Choroid plexus epithelial cell (primary cell): ENCODE results near the gene KIF16B.

Experiments
- DNase-seq: peaks from one replicate; pipeline ENCODE4 v3.0.0-alpha.2; 2010; ENCODE audit warnings: low read depth
- H3K4me3 ChIP-seq: 2 replicates; pipeline ENCODE4 v1.5.1; 2011; ENCODE audit warnings: low read depth, mild to moderate bottlenecking, control low read depth, low read length, moderate library complexity
- TF ChIP-seq, protein P1 (sequence below): conservative IDR thresholded peaks from 2 replicates; pipeline ENCODE4 v1.5.1; 2011; ENCODE audit warnings: low read depth, mild to moderate bottlenecking, control low read depth, inconsistent platforms, low read length, moderate library complexity

Gene KIF16B, protein sequence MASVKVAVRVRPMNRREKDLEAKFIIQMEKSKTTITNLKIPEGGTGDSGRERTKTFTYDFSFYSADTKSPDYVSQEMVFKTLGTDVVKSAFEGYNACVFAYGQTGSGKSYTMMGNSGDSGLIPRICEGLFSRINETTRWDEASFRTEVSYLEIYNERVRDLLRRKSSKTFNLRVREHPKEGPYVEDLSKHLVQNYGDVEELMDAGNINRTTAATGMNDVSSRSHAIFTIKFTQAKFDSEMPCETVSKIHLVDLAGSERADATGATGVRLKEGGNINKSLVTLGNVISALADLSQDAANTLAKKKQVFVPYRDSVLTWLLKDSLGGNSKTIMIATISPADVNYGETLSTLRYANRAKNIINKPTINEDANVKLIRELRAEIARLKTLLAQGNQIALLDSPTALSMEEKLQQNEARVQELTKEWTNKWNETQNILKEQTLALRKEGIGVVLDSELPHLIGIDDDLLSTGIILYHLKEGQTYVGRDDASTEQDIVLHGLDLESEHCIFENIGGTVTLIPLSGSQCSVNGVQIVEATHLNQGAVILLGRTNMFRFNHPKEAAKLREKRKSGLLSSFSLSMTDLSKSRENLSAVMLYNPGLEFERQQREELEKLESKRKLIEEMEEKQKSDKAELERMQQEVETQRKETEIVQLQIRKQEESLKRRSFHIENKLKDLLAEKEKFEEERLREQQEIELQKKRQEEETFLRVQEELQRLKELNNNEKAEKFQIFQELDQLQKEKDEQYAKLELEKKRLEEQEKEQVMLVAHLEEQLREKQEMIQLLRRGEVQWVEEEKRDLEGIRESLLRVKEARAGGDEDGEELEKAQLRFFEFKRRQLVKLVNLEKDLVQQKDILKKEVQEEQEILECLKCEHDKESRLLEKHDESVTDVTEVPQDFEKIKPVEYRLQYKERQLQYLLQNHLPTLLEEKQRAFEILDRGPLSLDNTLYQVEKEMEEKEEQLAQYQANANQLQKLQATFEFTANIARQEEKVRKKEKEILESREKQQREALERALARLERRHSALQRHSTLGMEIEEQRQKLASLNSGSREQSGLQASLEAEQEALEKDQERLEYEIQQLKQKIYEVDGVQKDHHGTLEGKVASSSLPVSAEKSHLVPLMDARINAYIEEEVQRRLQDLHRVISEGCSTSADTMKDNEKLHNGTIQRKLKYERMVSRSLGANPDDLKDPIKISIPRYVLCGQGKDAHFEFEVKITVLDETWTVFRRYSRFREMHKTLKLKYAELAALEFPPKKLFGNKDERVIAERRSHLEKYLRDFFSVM (N-terminal part only)

GRCh38 chr20:16573001-16573965 lies at the start of gene KIF16B:
KIF16B (minus strand) TSS chr20:16573448; CDS start chr20:16573275, 173 bp downstream.
- DNase-seq: peak; percentile 89
- H3K4me3 ChIP-seq: peak within 1 kb of the TSS; percentile 80
- TF ChIP-seq, protein P1, sequence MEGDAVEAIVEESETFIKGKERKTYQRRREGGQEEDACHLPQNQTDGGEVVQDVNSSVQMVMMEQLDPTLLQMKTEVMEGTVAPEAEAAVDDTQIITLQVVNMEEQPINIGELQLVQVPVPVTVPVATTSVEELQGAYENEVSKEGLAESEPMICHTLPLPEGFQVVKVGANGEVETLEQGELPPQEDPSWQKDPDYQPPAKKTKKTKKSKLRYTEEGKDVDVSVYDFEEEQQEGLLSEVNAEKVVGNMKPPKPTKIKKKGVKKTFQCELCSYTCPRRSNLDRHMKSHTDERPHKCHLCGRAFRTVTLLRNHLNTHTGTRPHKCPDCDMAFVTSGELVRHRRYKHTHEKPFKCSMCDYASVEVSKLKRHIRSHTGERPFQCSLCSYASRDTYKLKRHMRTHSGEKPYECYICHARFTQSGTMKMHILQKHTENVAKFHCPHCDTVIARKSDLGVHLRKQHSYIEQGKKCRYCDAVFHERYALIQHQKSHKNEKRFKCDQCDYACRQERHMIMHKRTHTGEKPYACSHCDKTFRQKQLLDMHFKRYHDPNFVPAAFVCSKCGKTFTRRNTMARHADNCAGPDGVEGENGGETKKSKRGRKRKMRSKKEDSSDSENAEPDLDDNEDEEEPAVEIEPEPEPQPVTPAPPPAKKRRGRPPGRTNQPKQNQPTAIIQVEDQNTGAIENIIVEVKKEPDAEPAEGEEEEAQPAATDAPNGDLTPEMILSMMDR: peak; percentile 11

DNA sequence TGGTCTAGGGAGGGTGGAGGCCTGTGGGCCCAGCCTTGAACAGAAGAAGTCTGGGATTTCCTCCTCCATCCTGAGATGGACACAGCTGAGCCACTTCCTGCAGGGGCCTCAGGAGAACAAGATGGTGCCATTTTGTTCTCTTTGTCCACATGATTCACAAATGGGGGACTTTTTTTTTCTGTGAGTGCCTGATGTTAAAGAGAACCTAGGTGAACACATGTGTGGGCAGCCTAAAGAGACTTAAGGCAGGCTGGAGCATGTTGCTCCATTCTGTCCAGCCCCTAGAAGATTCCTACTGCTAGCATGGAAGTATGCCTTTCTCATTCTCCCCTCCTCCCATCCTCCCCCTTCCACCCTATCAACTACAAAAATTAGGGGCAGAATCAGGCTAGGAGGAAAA lies 49.3 kb upstream of the KIF16B start:
- TF ChIP-seq, protein P1: no peak
- H3K4me3 ChIP-seq: no peak overlapping the region
- no peak for DNase-seq

DNA sequence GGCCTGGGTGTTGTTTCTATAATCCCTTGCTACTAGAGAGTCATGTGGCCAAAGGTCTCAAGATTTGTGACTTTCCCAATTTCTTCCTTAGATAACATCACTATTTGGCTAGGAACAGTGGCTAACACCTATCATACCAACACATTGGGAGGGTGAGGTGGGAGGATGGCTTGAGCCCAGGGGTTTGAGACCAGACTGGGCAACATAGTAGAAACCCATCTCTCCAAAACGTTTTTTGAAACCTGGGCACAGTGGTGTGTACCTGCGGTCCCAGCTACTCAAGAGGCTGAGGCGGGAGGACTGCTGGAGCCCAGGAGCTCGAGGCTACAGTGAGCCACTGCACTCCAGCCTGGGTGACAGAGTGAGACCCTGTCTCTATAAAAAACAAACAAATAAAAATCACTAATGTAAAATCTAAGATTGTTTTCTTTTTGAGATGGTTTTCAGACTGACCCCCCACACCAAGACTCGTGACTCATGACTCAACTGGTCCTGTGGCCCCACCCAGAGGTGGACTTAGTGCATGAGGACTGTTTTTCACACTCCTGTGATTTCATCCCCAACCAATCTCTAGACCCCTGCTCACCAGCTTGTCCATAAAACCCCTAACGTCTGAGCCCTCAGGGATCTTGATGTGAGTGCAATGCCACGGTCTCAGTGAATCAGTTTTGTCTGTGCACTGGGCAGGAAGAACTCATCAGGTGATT lies 48.3 kb upstream of the KIF16B start:
- H3K4me3 ChIP-seq: no peak overlapping the region
- TF ChIP-seq, protein P1: no peak
- DNase-seq: no peak

DNA sequence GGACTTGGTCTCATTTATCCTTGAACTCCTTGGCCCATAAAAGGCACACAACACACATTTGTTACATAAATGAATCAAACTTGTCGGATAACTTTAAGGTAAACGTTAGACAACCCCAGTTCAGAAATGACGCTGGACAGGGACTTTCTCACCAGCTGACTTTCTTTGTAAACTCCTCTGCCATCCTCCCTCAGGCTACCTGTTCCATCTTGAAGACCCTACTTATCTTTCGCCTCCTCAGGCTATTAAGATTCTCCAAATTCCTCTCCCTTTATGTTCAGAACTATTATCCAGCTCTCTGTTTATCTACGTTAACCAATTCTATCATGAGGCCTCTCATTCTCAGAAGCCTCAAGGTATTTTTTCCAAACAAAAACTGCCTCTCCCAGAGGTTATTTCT lies 47.7 kb upstream of the KIF16B start:
- DNase-seq: no peak
- TF ChIP-seq, protein P1: no peak
- H3K4me3 ChIP-seq: no peak overlapping the region

DNA sequence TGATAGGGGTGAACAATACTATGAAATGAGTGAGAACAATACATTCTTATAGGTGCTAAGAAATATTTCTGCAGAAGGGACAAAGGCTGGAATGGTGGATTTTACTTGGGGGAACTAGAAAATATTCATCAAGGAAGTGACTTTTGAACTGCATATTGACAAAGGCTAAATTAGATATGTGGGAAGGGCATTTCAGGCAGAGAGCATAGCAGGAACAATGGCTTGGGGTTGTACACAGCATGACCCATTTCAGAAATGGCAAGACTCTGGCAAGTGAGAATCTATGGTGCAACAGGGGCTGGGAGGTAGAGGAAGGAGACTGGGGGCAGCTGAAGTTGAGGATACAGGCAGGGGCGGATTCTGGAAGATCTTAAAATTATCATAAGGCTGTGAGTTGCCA lies 46.7 kb upstream of the KIF16B start:
- H3K4me3 ChIP-seq: no peak overlapping the region
- TF ChIP-seq, protein P1: no peak
- no peak for DNase-seq
